KOPT-K1 (cell line): ENCODE measurements around the gene BBOX1.

Experiments
- H3K27ac ChIP-seq: fragments of 200-600 bp; sonication (generic); 2 replicates; pipeline ENCODE4 v1.5.1; 2016; ENCODE audit warnings: antibody characterized with exemption, mild to moderate bottlenecking, low read depth, low read length; ENCODE audit not compliant: poor library complexity, severe bottlenecking
- H3K36me3 ChIP-seq: fragments of 200-600 bp; sonication (generic); 2 replicates; pipeline ENCODE4 v1.5.1; 2017; ENCODE audit warnings: antibody characterized with exemption, mild to moderate bottlenecking, low read length, moderate library complexity; ENCODE audit not compliant: insufficient read depth
- H3K9me3 ChIP-seq: fragments of 200-600 bp; sonication (generic); 2 replicates; pipeline ENCODE4 v1.5.1; 2017; ENCODE audit warnings: antibody characterized with exemption, low read length, mild to moderate bottlenecking; ENCODE audit not compliant: insufficient read depth, poor library complexity, severe bottlenecking

The BBOX1 gene

DNA sequence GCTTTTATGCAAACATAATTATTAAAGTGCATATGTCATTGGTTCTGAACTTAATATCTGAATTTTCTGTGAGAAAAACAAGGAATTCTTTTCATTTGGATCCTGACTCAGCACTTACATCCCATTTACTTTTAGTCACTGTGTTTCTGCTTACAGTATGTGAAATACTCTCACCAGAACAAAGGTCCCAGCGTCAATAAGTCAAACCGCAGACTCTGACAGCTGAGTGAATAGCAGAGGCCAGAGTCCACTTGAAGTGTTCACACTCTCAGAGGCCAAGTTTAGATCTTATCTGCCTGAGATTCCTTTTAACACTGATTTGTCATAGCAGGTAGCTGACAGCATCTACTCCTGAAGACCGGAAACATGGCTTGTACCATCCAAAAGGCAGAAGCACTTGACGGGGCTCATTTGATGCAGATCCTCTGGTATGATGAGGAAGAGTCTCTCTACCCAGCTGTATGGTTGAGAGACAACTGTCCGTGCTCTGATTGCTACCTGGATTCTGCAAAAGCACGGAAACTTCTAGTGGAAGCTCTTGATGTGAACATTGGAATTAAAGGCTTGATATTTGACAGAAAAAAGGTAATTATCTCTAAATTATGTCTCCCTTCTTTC lies 14.6 kb downstream of the BBOX1 start:
- Histone ChIP-seq H3K9me3 (no peaks in the 10 kb centered on the region), H3K36me3 (no peaks in the 10 kb centered on the region), H3K27ac (no peak overlapping the region)

DNA sequence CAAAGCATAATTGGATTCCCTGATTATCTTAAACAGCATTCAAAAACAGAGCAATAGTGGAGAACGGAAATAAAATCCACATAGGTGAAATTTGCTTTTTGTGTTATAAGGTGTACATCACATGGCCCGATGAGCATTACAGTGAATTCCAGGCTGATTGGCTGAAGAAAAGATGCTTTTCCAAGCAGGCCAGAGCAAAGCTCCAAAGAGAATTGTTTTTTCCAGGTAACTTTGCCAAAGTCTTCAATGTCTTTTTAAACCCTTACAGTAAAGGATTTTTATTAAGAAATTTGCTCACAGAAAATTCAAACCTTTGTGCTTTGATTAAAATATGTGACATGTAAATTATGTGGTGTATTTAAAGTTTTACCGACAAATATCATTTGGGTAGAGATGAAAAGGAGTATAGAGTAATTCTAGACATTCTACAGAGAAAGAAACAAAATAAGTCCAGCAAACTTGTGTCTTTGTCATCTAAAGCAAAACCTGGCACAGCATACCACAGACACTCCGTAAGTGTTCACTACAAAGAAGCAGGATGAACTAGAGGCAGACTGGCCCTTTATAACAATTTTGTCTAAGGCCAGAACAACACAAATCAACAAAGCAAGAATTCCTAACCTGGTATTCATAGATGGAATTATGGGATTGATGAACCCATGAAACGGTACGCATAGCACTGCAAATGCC lies 16.6 kb downstream of the BBOX1 start:
- H3K36me3 ChIP-seq: no peaks in the 10 kb centered on the region
- H3K9me3 ChIP-seq: no peaks in the 10 kb centered on the region

DNA sequence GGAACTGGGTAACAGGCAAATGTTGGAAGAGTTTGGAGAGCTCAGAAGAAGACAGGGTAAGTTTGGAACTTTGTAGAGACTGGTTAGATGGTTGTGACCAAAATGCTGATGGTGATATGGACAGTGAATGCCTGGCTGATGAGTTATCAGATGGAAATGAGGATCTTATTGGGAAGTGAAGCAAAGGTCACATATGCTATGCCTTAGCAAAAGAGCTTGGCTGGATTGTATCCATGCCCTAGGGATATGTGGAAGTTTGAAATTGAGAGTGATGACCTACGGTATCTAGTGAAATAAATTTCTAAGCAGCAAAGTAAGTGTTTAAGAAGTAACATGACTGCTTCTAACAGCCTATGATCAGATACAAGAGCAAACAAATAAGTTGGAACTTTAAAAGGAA lies 17.8 kb downstream of the BBOX1 start:
- no peak overlapping the region for H3K27ac ChIP-seq
- H3K36me3 ChIP-seq: no peaks in the 10 kb centered on the region
- H3K9me3 ChIP-seq: no peaks in the 10 kb centered on the region

More for the DNA sequence above, 16.6 kb downstream of the BBOX1 start:
- no peak overlapping the region for H3K27ac ChIP-seq

DNA sequence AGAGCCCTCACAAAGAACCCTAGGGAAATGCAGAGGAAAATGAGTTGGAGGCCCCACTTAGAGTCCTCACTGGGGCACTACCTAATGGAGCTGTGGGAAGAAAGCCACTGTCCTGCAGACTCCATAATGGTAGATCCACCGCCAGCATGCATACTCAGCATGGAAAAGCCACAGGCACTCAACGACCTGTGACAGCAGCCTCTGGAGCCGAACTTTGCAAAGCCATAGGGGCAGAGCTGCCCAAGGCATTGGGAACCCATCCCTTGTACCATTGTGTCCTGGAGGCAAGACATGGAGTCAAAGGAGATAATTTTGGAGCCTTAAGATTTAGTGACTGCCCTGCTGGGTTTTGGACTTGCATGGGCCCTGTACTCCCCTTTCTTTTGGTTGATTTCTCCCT lies 18.8 kb downstream of the BBOX1 start:
- H3K27ac ChIP-seq: no peak overlapping the region
- no peaks in the 10 kb centered on the region for H3K9me3 ChIP-seq
- no peaks in the 10 kb centered on the region for H3K36me3 ChIP-seq

DNA sequence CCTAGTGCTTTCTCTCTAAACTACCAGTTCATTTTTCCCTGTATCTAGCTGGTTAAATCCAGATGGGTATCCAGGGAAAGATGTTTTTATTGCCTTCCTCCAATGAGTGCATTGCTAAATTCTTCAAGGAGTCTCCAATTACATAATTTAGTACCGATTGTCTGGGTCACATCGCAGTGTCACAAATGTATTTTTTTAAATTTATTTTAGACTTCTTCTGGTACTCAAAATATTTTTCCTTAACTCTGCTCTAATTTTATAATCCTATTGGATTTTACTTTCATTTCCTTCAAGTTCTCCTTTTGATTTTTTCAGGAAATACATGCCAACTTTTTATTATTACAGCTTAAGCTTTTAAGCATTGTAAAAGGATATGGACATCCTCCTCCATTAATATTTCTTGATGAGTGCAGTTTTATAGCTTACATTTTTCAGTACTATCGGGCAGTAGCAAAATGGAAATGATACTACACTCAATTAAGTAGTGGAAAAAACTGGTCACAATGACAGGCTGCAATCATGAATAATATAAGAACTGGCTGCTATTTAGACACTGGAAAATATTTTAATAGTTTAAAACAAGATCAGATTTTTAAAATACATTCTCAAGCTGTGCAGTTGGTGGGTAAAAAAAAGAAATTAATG lies 20.3 kb downstream of the BBOX1 start:
- no peak overlapping the region for H3K27ac ChIP-seq
- H3K9me3 ChIP-seq: no peaks in the 10 kb centered on the region
- no peaks in the 10 kb centered on the region for H3K36me3 ChIP-seq

DNA sequence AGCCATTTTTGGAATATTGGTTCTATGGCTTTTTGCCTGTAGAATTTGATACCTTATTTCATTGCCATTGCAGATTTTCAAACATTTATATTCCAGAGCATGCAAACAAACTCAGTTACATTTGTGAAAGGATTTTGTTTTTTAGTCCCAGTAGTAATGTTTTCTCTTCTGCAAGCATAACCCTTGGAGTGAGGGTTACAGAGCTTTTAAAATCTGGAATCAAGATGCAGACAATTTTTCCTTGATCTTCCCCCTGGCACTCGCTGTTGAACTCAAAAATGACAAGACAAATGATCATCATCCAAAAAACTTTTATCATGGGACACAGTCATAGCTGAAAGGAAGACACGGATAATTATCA lies 20.8 kb downstream of the BBOX1 start:
- Histone ChIP-seq H3K9me3 (no peaks in the 10 kb centered on the region), H3K36me3 (no peaks in the 10 kb centered on the region), H3K27ac (no peak overlapping the region)

DNA sequence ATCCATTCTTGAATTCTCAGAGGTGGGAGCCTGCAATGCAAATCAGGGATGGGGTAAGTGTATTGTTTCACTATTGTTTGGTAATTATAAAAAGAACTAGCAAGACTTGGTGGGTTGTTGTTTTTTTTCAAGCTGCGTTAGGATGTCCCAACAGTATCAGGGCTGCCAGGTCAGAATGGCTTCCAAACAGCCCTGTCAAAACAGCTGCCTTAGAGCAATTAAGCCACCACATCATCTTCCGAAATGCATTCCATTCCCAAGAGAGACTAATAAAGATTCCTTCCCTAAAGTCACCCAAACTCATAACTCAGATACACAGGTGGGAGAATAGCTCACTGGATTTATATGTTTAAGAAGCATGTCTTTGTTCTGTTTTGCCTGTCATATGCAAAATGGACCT lies 23.5 kb downstream of the BBOX1 start:
- Histone ChIP-seq H3K36me3 (no peaks in the 10 kb centered on the region), H3K27ac (no peak overlapping the region), H3K9me3 (no peaks in the 10 kb centered on the region)

DNA sequence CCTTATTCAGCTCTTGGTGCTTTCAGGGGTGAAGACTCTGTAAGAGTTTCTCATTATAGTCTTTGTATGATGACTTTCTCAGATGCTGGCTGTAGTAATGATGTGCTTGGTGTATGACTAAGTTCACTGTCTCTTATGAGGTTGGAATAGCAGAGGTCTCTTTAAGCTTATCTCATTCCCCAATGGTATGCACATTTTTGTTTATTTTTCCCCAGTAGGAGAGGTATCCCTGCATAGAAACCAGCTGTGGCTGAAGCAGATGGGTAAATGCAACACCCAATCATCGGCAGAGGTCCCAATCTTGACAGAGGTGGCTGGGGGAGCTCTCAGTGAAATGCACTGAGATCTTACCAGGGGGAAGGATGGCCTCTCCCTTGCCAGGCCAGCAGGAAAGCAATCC lies 34.6 kb downstream of the BBOX1 start:
- Histone ChIP-seq H3K36me3 (no peaks in the 10 kb centered on the region), H3K27ac (no peak overlapping the region), H3K9me3 (no peaks in the 10 kb centered on the region)

DNA sequence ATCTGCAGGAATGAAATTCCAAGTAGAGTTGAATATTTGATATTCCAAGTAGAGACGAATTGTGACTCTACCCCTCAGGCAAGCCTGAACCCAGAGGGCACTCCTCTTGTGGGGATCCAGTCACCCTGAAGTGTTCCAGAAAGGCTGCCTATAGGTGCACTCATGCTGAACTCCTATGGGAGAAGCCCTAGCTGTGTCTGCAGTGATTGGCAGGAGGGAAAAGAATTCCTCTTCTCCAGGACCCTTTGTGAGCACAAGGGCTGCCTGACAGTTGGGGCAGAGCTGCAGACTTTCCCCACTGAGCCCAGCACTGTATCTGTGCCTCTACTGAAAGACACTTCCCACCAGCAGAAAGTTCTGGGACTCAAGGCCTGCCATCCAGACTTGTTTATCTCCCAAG lies 35.0 kb downstream of the BBOX1 start:
- H3K36me3 ChIP-seq: no peaks in the 10 kb centered on the region
- no peaks in the 10 kb centered on the region for H3K9me3 ChIP-seq
- H3K27ac ChIP-seq: no peak overlapping the region

DNA sequence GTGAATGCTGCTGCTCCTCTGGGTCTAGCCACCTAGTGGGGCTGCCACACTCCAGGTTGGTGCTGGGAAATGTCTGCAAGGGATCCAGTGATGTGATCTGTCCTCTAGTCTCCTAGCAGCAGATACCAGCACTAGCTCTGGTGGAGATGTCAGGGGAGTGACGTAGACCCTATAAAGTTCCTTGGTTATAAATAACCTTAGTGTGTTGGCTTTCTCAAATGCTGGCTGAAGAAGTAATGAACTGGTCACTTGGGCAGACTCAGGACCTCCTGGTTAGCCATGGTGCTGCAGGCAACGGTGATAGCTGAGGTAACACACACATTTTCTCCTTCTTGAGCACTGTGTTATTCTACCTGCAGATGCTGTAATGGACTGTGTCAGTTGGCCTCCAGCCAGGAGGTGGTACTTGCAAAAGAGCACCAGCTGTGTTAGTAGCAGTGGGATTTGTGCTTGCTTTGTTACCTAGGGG lies 35.5 kb downstream of the BBOX1 start:
- no peak overlapping the region for H3K27ac ChIP-seq
- no peaks in the 10 kb centered on the region for H3K9me3 ChIP-seq
- H3K36me3 ChIP-seq: no peaks in the 10 kb centered on the region

DNA sequence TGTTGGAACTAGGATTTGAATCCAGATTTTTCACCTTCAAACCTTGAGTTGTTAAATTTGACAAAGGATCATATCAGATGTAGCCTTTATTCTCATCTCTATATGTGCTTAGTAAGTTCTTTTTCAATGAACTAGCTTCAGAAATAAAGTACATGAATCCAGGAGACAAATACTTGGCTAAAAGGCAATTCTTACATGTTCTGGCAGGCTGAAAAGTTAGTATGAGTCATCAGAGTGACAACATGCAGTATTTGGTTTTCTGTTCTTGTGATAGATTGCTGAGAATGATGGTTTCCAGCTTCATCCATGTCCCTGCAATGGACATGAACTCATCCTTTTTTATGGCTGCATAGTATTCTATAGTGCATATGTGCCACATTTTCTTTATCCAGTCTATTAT lies 40.4 kb downstream of the BBOX1 start:
- no peaks in the 10 kb centered on the region for H3K36me3 ChIP-seq
- no peaks in the 10 kb centered on the region for H3K9me3 ChIP-seq
- H3K27ac ChIP-seq: no peak overlapping the region

DNA sequence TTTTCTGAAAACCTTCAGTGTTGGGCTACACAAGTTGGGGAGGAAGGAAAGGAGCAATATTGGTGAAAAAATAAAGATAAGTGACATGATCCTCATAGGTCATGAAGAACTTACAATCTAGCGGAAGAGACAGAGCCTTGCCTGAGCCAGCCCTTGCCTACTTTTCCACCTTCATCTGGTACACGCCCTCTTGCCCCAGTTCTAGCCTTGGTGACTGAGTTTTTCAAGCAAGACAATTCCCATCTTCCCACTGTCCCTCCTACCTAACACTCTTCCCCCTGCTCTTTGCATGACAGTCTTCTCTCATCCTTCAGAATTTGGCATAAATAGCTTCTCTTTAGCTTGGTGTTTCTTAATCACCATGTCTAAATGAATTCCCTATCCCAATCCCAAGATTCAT lies 42.6 kb downstream of the BBOX1 start:
- H3K9me3 ChIP-seq: no peaks in the 10 kb centered on the region
- no peaks in the 10 kb centered on the region for H3K36me3 ChIP-seq
- H3K27ac ChIP-seq: no peak overlapping the region

DNA sequence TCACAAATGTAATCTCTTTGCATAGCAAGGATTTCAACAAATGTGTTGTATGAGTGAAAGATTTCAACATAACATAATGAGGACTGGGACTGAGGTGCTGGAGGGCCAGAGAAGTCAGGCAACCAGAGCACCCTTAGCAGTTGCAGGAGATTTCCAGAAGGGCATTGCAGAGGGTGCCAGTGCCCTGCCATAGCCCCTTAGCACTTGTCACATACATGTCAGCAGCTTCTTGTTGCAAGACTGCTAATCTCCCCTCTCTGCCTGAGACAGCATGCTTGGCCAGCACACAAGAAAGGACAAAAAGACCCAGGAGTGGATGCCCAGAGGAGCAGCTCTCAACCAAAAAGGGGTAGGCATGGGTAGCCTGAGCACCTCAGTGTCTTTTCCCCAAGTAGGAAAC lies 43.2 kb downstream of the BBOX1 start:
- no peaks in the 10 kb centered on the region for H3K9me3 ChIP-seq
- no peak overlapping the region for H3K27ac ChIP-seq
- no peaks in the 10 kb centered on the region for H3K36me3 ChIP-seq

DNA sequence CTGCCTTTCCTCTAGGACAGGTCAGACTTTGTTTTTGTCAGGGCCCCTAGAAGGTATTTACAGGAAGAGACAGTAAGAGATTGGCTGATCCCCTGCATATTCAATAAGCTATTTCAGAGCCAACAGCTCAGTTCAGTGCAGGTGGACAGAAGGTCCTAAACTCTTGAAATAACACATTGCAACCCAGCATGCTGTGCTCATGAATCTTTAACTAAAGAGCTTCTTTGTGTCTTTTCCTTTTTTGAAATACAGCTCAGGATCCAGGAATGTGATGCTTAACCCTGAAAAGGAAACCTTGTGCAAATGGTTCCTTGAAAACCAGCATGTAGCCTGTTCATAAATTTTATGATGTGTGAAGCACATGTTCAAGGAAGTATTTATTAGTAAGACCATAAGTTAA lies 43.9 kb downstream of the BBOX1 start:
- no peaks in the 10 kb centered on the region for H3K9me3 ChIP-seq

DNA sequence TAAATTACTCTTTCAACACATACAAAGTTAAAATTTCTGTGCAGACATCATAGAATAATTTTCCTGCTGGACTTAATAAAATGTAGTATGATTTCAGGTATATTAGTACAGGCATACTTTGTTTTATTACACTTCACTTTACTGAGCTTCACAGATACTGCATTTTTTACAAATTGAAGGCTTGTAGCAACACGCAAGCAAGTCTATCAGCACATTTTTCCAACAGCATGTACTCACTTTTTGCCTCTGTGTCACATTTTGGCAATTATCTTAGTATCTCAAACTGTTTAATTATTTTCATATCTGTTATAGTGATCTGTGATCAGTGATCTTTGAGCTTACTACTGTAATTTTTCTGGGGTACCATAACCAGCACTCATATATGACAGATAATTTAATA lies 44.5 kb downstream of the BBOX1 start:
- no peaks in the 10 kb centered on the region for H3K36me3 ChIP-seq
- peaks cover 4% of the 10 kb centered on the region for H3K9me3 ChIP-seq
- no peak overlapping the region for H3K27ac ChIP-seq

More for the DNA sequence above, 43.9 kb downstream of the BBOX1 start:
- H3K36me3 ChIP-seq: no peaks in the 10 kb centered on the region
- no peak overlapping the region for H3K27ac ChIP-seq

DNA sequence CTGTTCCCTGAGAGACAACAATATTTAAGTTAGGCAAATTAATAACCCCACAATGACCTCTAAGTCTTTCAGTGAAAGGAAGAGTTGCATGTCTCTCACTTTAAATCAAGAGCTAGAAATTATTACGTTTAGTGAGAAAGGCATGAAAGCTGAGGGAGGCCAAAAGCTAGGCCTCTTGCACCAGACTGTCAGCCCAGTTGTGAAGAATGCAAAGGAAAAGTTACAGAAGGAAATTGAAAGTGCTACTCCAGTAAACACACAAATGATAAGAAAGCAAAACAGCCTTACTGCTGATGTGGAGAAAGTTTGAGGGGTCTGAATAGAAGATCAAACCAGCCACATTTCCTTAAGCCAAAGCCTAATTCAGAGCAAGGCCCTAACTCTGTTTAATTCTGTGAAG lies 45.0 kb downstream of the BBOX1 start:
- H3K9me3 ChIP-seq: peaks cover 9% of the 10 kb centered on the region
- no peaks in the 10 kb centered on the region for H3K36me3 ChIP-seq
- no peak overlapping the region for H3K27ac ChIP-seq
